SK-N-SH (cell line): ENCODE data around the gene NGF. TPM values are rescaled to one million over a fixed set of nuclear protein-coding genes. Genes with fewer than 3 reads are reported as not detected.

Experiments
- CTCF ChIA-PET: fragments of 300-600, 350-600 bp; formaldehyde crosslinking; extraction: SDS; loops from one replicate; lab custom pipeline; 2021; lab: Yijun Ruan, JAX
- POLR2A ChIA-PET: fragments of 350-600 bp; sonication (Branson Sonifier 250); formaldehyde crosslinking; extraction: SDS; loops from one replicate; lab custom pipeline; 2020; ENCODE audit warnings: antibody characterized with exemption, inconsistent platforms; lab: Yijun Ruan, JAX
- DNase-seq: peaks from one replicate; pipeline ENCODE4 v3.0.0; 2012
- H2AFZ ChIP-seq: fragments of 200-600 bp; sonication (generic); 2 replicates; pipeline ENCODE4 v1.8.1; 2016; ENCODE audit warnings: antibody characterized with exemption, mild to moderate bottlenecking, low read depth
- H3F3A ChIP-seq: fragments of 200-600 bp; sonication (generic); replicated peaks from 2 replicates; pipeline ENCODE3; 2016; ENCODE audit warnings: antibody characterized with exemption, mild to moderate bottlenecking; ENCODE audit not compliant: insufficient read depth
- H3K27ac ChIP-seq, 2 experiments: fragments of 200-500 bp in 1 of 2; fragments of 200-600 bp in 1 of 2; sonication (Bioruptor generic) in 1 of 2; sonication (generic), shearing (Covaris generic) in 1 of 2; 2 replicates each; pipeline versions ENCODE4 v1.5.1 to v1.6.1; 2014 to 2016; ENCODE audit warnings: low read depth in 2 of 2, inconsistent platforms in 1 of 2, low read length in 1 of 2, mild to moderate bottlenecking in 1 of 2, mixed read lengths in 1 of 2
- H3K27me3 ChIP-seq: fragments of 200-600 bp; sonication (generic), shearing (Covaris generic); 2 replicates; pipeline ENCODE4 v1.6.1; 2016; ENCODE audit warnings: mixed run types; ENCODE audit not compliant: insufficient read depth
- H3K36me3 ChIP-seq, 2 experiments: fragments of 200-500 bp in 1 of 2; fragments of 200-600 bp in 1 of 2; sonication (Bioruptor generic) in 1 of 2; sonication (generic) in 1 of 2; replicated peaks in 1 of 2; 2 replicates each; pipeline versions ENCODE3 to v1.5.1; 2014 to 2016; ENCODE audit warnings: low read length in 1 of 2, mild to moderate bottlenecking in 1 of 2; ENCODE audit not compliant: insufficient read depth in 2 of 2, control insufficient read depth in 1 of 2
- H3K4me1 ChIP-seq, 2 experiments: fragments of 200-500 bp in 1 of 2; fragments of 200-600 bp in 1 of 2; sonication (Bioruptor generic) in 1 of 2; sonication (generic), shearing (Covaris generic) in 1 of 2; 2 replicates each; pipeline versions ENCODE4 v1.5.1 to v1.6.1; 2014 to 2016; ENCODE audit warnings: low read depth in 1 of 2, low read length in 1 of 2, mixed run types in 1 of 2; ENCODE audit not compliant: insufficient read depth in 2 of 2, control insufficient read depth in 1 of 2
- H3K4me2 ChIP-seq: fragments of 200-600 bp; sonication (generic), shearing (Covaris generic); 2 replicates; pipeline ENCODE4 v1.6.1; 2017; ENCODE audit warnings: mixed run types
- H3K4me3 ChIP-seq, 2 experiments: fragments of 200-500 bp in 1 of 2; fragments of 200-600 bp in 1 of 2; sonication (Bioruptor generic) in 1 of 2; sonication (generic), shearing (Covaris generic) in 1 of 2; 2 replicates each; pipeline versions ENCODE4 v1.5.1 to v1.8.1; 2014 to 2016; ENCODE audit warnings: low read depth in 2 of 2, inconsistent platforms in 1 of 2, low read length in 1 of 2, mild to moderate bottlenecking in 1 of 2, mixed read lengths in 1 of 2, moderate library complexity in 1 of 2
- H3K79me2 ChIP-seq: fragments of 200-600 bp; sonication (generic); 2 replicates; pipeline ENCODE4 v1.8.1; 2017; ENCODE audit warnings: mild to moderate bottlenecking; ENCODE audit not compliant: insufficient read depth
- H3K9ac ChIP-seq: fragments of 200-600 bp; sonication (generic); 2 replicates; pipeline ENCODE4 v1.6.1; 2017; ENCODE audit warnings: mixed run types
- H3K9me2 ChIP-seq: fragments of 200-600 bp; sonication (generic); 2 replicates; pipeline ENCODE4 v1.6.1; 2017; ENCODE audit warnings: mixed run types
- H3K9me3 ChIP-seq: fragments of 200-600 bp; sonication (generic); 2 replicates; pipeline ENCODE4 v1.6.1; 2017; ENCODE audit warnings: mixed run types, mild to moderate bottlenecking, moderate library complexity
- H4K20me1 ChIP-seq: fragments of 200-600 bp; sonication (generic); 2 replicates; pipeline ENCODE4 v1.6.1; 2017; ENCODE audit warnings: mild to moderate bottlenecking, mixed run types; ENCODE audit not compliant: insufficient read depth
- CHD2 ChIP-seq: fragments of 150-350 bp; IDR thresholded peaks from 2 replicates; pipeline ENCODE4 v1.6.1; 2018; ENCODE audit warnings: low read length; ENCODE audit not compliant: partially characterized antibody
- CTCF ChIP-seq: fragments of 200-600 bp; sonication (generic); IDR thresholded peaks from 2 replicates; pipeline ENCODE4 v1.6.1; 2017; ENCODE audit warnings: antibody characterized with exemption, mild to moderate bottlenecking, moderate library complexity
- FOSL2 ChIP-seq: IDR thresholded peaks from 2 replicates; pipeline ENCODE4 v1.4.0; 2012; ENCODE audit warnings: low read depth, mild to moderate bottlenecking, moderate library complexity, borderline replicate concordance
- FOXJ3 ChIP-seq: sonication (generic); formaldehyde crosslinking; IDR thresholded peaks from 2 replicates; pipeline ENCODE4 v1.5.1; 2020; ENCODE audit warnings: mild to moderate bottlenecking, missing genetic modification reagents
- FOXM1 ChIP-seq: IDR thresholded peaks from 2 replicates; pipeline ENCODE4 v1.4.0; 2012; ENCODE audit warnings: low read depth, mild to moderate bottlenecking
- GATA2 ChIP-seq: sonication (generic); formaldehyde crosslinking; IDR thresholded peaks from 2 replicates; pipeline ENCODE4 v1.5.0; 2020; ENCODE audit warnings: mild to moderate bottlenecking, missing genetic modification reagents
- IRF3 ChIP-seq: fragments of 150-350 bp; IDR thresholded peaks from 2 replicates; pipeline ENCODE4 v1.6.1; 2016; ENCODE audit warnings: mild to moderate bottlenecking, low read depth, low read length
- MAX ChIP-seq: IDR thresholded peaks from 2 replicates; pipeline ENCODE4 v1.4.0; 2012; ENCODE audit warnings: low read depth
- MEF2A ChIP-seq: IDR thresholded peaks from 2 replicates; pipeline ENCODE4 v1.4.0; 2012; ENCODE audit warnings: low read depth, borderline replicate concordance
- MXI1 ChIP-seq: IDR thresholded peaks from 2 replicates; pipeline ENCODE4 v1.6.1; 2012; ENCODE audit warnings: mild to moderate bottlenecking, low read depth, low read length, improper control_type of control experiment
- NRF1 ChIP-seq: IDR thresholded peaks from 2 replicates; pipeline ENCODE4 v1.6.1; 2012; ENCODE audit warnings: low read depth, mild to moderate bottlenecking, low read length
- PBX3 ChIP-seq: IDR thresholded peaks from 2 replicates; pipeline ENCODE4; 2012
- RCOR1 ChIP-seq: fragments of 150-350 bp; IDR thresholded peaks from 2 replicates; pipeline ENCODE4 v1.6.1; 2017; ENCODE audit warnings: antibody characterized with exemption, low read length
- REST ChIP-seq: IDR thresholded peaks from 2 replicates; pipeline ENCODE4 v1.6.1; 2012; ENCODE audit warnings: mild to moderate bottlenecking, low read depth, low read length, moderate library complexity
- RFX5 ChIP-seq: IDR thresholded peaks from 2 replicates; pipeline ENCODE4 v1.6.1; 2012; ENCODE audit warnings: mild to moderate bottlenecking, improper control_type of control experiment, low read length
- SIN3A ChIP-seq: IDR thresholded peaks from 2 replicates; pipeline ENCODE4 v1.6.1; 2012; ENCODE audit warnings: low read depth, mild to moderate bottlenecking, low read length, moderate library complexity, borderline replicate concordance
- USF1 ChIP-seq: IDR thresholded peaks from 2 replicates; pipeline ENCODE4 v1.4.0; 2012; ENCODE audit warnings: low read depth, borderline replicate concordance
- USF2 ChIP-seq: fragments of 150-350 bp; IDR thresholded peaks from 2 replicates; pipeline ENCODE4 v1.6.1; 2017; ENCODE audit warnings: antibody characterized with exemption, low read length, low read depth, borderline replicate concordance
- YY1 ChIP-seq: IDR thresholded peaks from 2 replicates; pipeline ENCODE4 v1.4.0; 2012; ENCODE audit warnings: low read depth, mild to moderate bottlenecking
- polyA plus RNA-seq, 3 experiments: library from polyadenylated mRNA; depleted of rRNA; stranded (reverse); fragments of >200 nt; gene quantifications; 2 replicates each; pipeline ENCODE4 v1.2.3, GENCODE V29; 2012

The NGF gene
- polyA plus RNA-seq, 1 of the 3 experiments (the other 2 are of a cell fraction), result 75.8 TPM

- TF ChIP-seq RCOR1, result no peak
- 0 out of 2 replicates have a peak, but pooled peaks have one; percentile 26 for TF ChIP-seq FOSL2
- TF ChIP-seq FOXJ3, result no peak
- no peak for TF ChIP-seq NRF1
- TF ChIP-seq IRF3, result no peak
- no peak for TF ChIP-seq USF1
- no peak for TF ChIP-seq MEF2A
- TF ChIP-seq USF2, result no peak
- no peak; the same call in 1 of the 2 replicates for TF ChIP-seq PBX3
- TF ChIP-seq CHD2, result no peak
- TF ChIP-seq YY1, result no peak
- peak; percentile 53; the same call in 1 of the 2 replicates for TF ChIP-seq MAX
- TF ChIP-seq MXI1, result no peak
- TF ChIP-seq SIN3A, result no peak
- TF ChIP-seq FOXM1, result no peak
- TF ChIP-seq GATA2 (CRISPR knock-in tag), result no peak
- no peak for TF ChIP-seq RFX5
Observed at GRCh38 chr1:115239426-115239825, 98.6 kb downstream of the NGF start (continued).

- DNase-seq, result no peak
- H4K20me1 ChIP-seq, result no peaks in the 10 kb centered on the region
- H3K9ac ChIP-seq, result peak overlapping the region; percentile 36; the same call in 1 of the 2 replicates
- 0 out of 2 replicates have a peak overlapping the region, but pooled peaks have one; percentile 21 for H3K4me2 ChIP-seq
- no peak overlapping the region for H2AFZ ChIP-seq
- no peaks in the 10 kb centered on the region for H3K79me2 ChIP-seq
- H3K27ac ChIP-seq, result peak overlapping the region; percentile 47 to 78; a peak in 3 of 4 replicates
- ChIA-PET POLR2A (no interaction called here), CTCF (interaction anchor here (0.9 to 1.4 kb wide), 2 partner anchors 31 to 231 kb away, joined by 3 to 4 read pairs; no protein-coding TSS in a partner anchor)
- peaks cover 18% of the 10 kb centered on the region for H3F3A ChIP-seq
- no peaks in the 10 kb centered on the region for H3K9me2 ChIP-seq
- H3K27me3 ChIP-seq, result no peaks in the 10 kb centered on the region
- H3K36me3 ChIP-seq, result no peaks in the 10 kb centered on the region
- no peak overlapping the region for H3K4me3 ChIP-seq
- H3K9me3 ChIP-seq, result peaks cover 8% of the 10 kb centered on the region; the same call in 1 of the 2 replicates
- peaks cover 5 to 16% of the 10 kb centered on the region in 2 experiments; a peak in 3 of 4 replicates for H3K4me1 ChIP-seq
- TF ChIP-seq REST (no peak), PBX3 (peak; percentile 44; the same call in 1 of the 2 replicates), CTCF (no peak)
- TF ChIP-seq, all 33 proteins: peak for 1
Observed at GRCh38 chr1:115239148-115239422, 99.0 kb downstream of the NGF start.
